Activated CD4-positive, alpha-beta T cell treated with anti-CD3 and anti-CD28 coated beads, Interleukin-2, amount 50 U/mL, for 24 hours (primary cell): ENCODE measurements around the gene CBX8.
"Not testable (repeated sequence)": the region's sequence is repeated elsewhere in the genome, so short reads cannot be mapped to it uniquely, and the experiment has no call there.

Experiments
- DNase-seq, 2 donors: peaks; one replicate each; pipeline ENCODE4 v3.0.0-alpha.2; 2020; ENCODE audit warnings: low read depth in 1 of 2, low spot score in 1 of 2

Gene CBX8

GRCh38 chr17:79781736-79782575 is 14.9 kb downstream of the CBX8 start:
- no peak for DNase-seq

- no peak for DNase-seq
Measured at GRCh38 chr17:79781012-79781650, 15.7 kb downstream of the CBX8 start.

DNA sequence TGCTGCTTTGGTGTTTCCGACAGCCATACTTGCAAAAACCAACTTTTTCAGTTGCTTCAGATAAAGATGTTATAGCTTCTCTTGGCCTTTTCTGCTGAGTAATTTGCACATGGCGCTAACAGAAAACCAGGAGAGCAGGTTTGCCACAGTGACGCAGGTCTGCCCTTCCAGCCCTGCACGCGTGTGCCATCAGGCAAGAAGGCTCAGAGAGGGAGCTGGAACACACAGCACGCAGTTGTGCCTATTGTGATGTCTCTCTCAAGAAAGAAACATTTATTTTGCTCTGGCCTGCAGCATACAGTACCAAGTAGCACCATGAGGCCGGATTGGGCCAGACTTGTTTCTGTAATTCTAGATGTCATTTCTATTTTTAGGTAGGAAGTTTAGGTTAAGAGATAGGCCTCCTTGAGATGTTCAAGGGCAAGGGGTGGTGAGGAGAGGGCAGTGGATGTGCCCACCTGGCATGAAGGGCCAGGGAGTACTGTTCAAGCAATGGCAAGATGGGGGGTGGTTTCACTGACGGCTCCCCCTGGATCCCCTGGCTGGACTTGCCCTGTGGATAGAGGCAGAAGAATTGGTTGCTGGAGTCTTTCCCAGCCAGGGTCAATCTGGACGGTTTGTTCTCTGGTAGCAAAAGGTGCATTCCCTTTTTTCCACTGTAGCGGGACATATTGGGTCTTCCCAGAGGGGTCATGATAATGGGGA is 17.1 kb downstream of the CBX8 start:
- no peak for DNase-seq

DNA sequence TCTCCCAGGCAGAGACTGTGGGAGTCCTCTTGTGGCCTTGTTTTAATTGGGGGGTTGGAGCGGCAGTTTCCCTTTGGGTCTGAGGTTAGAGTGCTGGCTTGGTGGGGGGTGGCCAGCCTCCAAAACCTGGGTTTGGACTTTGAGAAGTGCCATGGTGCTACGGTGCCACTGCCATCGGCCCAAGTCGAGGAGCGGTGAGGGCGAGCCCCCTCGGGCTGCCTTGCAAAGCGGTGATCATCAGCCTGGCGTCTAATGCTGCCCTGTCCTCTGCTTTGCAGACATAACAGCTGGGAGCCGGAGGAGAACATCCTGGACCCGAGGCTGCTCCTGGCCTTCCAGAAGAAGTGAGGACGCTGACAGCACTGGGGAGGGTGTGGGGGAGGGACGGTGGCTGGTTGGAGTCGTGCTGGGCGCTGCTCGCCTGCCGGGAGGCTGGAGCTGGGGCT is 17.8 kb downstream of the CBX8 start:
- DNase-seq = no peak

GRCh38 chr17:79778504-79779083 is 18.3 kb downstream of the CBX8 start:
- no peak for DNase-seq

GRCh38 chr17:79777894-79778503 is 18.9 kb downstream of the CBX8 start, which contains the start of gene CBX2:
Gene CBX2 (plus strand): TSS chr17:79778148. CDS start chr17:79778236, 88 bp downstream.
- DNase-seq = peak; percentile 62

DNA sequence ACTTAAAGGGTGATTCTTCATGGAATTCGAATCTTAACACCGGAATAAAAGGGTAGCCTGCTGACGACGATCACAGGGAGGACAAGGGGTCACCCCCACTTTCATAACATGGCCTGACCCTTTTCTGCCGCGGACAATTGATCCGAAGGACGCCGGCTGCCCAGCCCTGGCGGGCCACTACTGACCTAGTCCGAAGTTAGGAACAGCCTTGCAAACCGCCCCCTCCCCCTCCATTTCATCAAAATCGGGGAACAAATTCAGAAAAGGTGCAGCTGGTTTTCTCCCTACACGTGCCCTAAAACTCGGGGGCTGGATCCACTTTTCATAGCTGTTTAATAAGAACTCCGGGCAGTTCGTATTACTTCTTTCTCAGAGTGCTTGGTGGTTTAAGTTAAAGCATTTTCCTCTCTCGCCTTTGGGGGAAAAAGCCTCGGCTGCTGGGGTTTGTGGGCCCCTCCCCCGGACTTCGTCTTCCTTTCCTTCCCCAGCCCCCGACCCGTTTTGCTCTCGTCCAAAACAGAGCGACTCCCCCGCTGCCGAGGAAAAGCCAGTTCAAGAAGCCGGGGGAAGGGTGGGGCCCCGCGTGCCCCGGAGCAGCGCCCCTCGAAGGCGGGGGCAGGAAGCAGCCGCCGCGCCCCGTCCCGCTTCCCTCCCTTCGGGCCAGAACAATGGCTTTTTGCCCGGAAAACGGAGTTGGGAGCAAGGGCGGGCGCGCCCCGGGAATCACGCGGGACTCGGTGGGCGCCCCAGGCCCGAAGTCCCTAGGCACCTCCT is 19.6 kb downstream of the CBX8 start:
- DNase-seq = no peak

DNA sequence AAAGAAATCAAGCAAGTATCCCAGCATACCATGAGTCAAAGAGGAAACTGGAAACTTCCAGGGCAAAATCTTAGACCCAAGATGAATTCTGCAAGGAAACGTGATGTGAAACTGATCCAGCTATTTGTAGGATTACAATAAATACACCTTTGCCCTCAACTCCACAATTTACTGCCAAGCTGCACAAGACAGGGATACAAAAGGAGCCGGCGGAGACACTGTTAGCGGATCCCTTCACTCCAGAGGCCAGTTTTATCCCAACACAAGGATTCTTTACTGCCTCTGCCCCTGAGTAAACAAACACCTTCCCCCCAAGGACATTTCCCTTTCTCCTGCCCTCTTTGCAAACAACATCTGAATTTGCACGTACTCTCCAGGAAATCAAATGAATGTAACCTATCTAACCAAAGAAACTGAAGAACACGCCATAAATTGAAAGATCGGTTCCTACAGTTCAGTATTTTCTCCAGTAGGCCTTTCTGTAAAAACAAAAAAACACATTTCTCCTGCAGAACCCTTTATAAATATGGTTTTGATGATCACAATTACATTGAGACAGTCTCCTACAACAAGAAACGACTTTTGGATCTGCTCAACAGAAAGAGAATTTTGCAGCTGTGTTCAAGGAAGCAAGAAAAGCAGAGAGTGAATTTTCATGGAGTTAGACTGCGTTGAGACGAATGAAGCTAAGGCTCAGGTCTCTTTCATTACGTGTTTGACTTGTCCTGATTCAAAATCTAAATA is 20.3 kb downstream of the CBX8 start:
- DNase-seq = no peak

- DNase-seq = no peak
Measured at GRCh38 chr17:79775632-79776031, 21.2 kb downstream of the CBX8 start.

DNA sequence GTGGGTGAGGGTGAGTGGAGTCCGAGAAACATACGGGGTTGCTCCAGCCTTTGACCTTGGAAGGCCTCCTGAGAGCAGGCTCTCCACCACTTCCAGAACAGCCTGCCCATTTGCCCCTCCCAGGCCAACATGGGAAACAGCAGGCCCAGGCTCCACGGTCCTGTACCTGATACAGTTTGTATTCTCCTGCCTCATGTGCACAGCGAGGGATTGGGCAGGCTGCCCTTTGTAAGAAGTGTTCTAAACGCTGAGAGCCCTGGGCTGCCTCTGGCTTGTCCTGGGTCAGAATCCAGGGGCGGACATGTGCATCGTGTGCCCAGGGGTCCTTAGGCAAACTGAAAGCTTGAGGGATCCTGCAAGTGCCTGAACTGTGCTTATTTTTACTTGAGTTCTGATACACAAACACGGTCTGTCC is 22.3 kb downstream of the CBX8 start:
- no peak for DNase-seq

DNA sequence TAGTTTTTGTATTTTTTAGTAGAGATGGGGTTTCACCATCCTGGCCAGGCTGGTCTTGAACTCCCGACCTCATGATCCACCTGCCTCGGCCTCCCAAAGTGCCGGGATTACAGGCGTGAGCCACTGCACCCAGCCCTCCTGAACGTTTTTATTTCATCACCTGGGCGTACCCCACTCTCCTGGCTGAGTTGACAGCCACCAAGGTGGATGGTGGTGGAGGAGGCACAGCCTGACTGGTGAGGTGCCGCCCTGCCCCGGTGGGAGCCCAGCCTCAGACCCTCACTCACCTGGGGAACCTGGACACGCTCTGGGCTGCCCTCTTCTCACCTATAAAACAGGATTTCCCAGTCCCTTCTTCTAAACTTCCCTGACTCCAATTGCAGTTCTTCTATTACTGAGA is 24.2 kb downstream of the CBX8 start:
- not testable (repeated sequence) for DNase-seq

DNA sequence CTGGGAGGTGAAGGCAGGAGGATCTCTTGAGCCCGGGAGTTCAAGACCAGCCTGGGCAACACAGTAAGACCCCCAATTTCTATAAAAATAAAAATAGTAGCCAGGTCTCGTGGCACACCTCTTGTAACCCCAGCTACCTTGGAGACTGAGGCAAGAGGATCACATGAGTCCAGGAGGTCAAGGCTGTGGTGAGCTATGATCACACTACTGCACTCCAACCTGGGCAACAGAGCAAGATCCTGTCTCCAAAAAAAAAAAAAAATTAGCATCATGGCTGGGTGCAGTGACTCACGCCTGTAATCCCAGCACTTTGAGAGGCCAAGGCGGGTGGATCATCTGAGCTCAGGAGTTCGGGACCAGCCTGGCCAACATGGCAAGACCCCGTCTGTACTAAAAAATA is 25.6 kb downstream of the CBX8 start:
- DNase-seq = no peak

DNA sequence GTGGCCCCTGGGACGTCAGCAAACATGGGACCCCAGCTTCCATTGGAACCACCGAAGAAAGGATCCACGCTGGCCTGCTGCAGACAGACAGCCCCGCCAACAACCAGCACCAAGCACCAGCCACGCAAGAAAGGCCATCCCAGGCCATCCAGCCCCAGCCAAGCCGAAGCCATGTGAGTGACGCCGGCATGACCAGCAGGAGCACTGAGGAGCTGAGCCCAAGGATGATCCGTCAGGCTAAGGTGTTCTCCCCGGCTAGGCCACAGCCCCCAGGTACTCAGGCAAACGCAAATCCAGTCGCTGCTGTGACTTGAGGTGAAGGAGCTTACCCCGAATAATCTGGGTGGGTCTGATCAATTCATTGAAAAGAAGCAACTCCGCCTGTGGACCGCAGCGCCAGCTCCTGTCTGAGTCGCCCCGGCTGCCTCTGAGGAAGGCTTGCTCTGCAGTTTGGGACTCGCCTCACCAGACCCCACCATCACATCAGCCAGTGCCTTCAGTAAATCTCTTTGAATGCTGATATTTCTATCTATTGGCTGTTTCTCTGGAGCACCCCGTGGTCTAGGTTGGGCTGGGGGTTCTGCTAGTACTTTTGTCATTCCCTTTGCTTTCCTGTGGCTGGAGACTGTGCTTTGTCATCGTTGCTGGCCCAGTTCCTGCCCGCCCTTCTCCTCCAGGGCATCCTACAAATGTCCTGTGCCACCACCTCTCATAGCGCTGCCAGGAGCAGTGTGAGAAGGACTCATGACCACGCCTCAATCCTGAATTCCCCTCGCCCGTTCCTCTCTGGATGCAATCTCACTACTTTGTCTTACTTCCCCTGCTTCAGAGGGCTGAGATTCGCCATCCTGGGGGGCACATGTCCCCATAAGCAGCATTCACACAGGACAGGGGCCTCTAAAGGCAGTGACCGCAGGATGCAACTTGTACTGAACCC is 27.0 kb downstream of the CBX8 start:
- no peak for DNase-seq

- DNase-seq = no peak
Measured at GRCh38 chr17:79765708-79766107, 31.2 kb downstream of the CBX8 start.

- DNase-seq = no peak
Measured at GRCh38 chr17:79761894-79762589, 34.8 kb downstream of the CBX8 start.

- no peak for DNase-seq
Measured at GRCh38 chr17:79760197-79760906, 36.5 kb downstream of the CBX8 start.

GRCh38 chr17:79758271-79758670 is 38.6 kb downstream of the CBX8 start:
- no peak for DNase-seq
